K562 (cell line): ENCODE data around the gene CD74. TPM values are rescaled to one million over a fixed set of nuclear protein-coding genes. Genes with fewer than 3 reads are reported as not detected.
A peak's percentile ranks its signal among the peaks of the same experiment; 100 is the strongest.

Experiments
- MTA3 ChIP-seq: fragments of 450-650 bp; formaldehyde crosslinking; IDR thresholded peaks from 2 replicates; pipeline ENCODE4 v1.6.1; 2017; ENCODE audit warnings: mild to moderate bottlenecking, borderline replicate concordance
- NFIC ChIP-seq: fragments of 450-650 bp; IDR thresholded peaks from 2 replicates; pipeline ENCODE4 v1.6.1; 2017; ENCODE audit warnings: mild to moderate bottlenecking, inconsistent platforms
- PHF20 ChIP-seq: fragments of 450-650 bp; IDR thresholded peaks from 2 replicates; pipeline ENCODE4 v1.6.1; 2018; ENCODE audit not compliant: partially characterized antibody
- THRAP3 ChIP-seq: fragments of 450-650 bp; IDR thresholded peaks from 2 replicates; pipeline ENCODE4 v1.6.1; 2016; ENCODE audit warnings: mild to moderate bottlenecking, inconsistent platforms, borderline replicate concordance
- ZNF668 ChIP-seq: fragments of 250-450 bp; sonication (Bioruptor Pico); IDR thresholded peaks from 2 replicates; pipeline ENCODE4 v1.8.0; 2022; ENCODE audit warnings: mild to moderate bottlenecking, inconsistent platforms
- polyA plus RNA-seq, 8 experiments: library from polyadenylated mRNA; depleted of rRNA in 4 of 8; stranded (reverse) in 5 of 8; unstranded in 3 of 8; fragments of >200 nt; fragmentation: Nextera tagmentation in 2 of 8; fragmentation: Illumina TruSeq in 1 of 8; extraction: Ambion mirVana in 2 of 8; extraction: Trizol in 1 of 8; gene quantifications; 2 replicates each; pipeline versions ENCODE4 v1.2.1 to v1.2.3, GENCODE V29; 2011 to 2014; ENCODE audit warnings: inconsistent platforms in 1 of 8, missing spikeins in 1 of 8
- total RNA-seq, 7 experiments: library from RNA; depleted of rRNA in 6 of 7; stranded (reverse); fragments of >200 nt in 6 of 7; fragmentation: Illumina TruSeq in 2 of 7; extraction: Trizol in 2 of 7; gene quantifications; 2 replicates each; pipeline versions ENCODE4 v1.2.1 to v1.2.3, GENCODE V29; 2011 to 2021; ENCODE audit warnings: low replicate concordance in 1 of 7
- TF ChIP-seq, protein P1 (sequence below), 3 experiments: fragments of 200-800 bp in 1 of 3; fragments of 250-450 bp in 1 of 3; fragments of 450-650 bp in 1 of 3; sonication (Bioruptor Pico) in 1 of 3; sonication (Bioruptor generic) in 1 of 3; formaldehyde crosslinking in 1 of 3; IDR thresholded peaks; 2 replicates each; pipeline versions ENCODE4 v1.6.1 to v1.8.0; 2016 to 2022; ENCODE audit warnings: mild to moderate bottlenecking in 2 of 3, missing genetic modification characterization in 2 of 3, missing compliant biosample characterization in 1 of 3, moderate library complexity in 1 of 3
- TF ChIP-seq, protein P2 (sequence below): fragments of 200-600 bp; sonication (generic); IDR thresholded peaks from one replicate; pipeline ENCODE4 v1.6.1; 2012; ENCODE audit warnings: mild to moderate bottlenecking, low read depth, low read length, inconsistent platforms
- TF ChIP-seq, protein P3 (sequence below): fragments of 250-450 bp; sonication (Bioruptor Pico); IDR thresholded peaks from 2 replicates; pipeline ENCODE4 v1.5.0; 2021
- TF ChIP-seq, protein P4 (sequence below): sonication (generic); formaldehyde crosslinking; IDR thresholded peaks from 2 replicates; pipeline ENCODE4 v1.9.0; 2022; ENCODE audit warnings: mild to moderate bottlenecking, missing genetic modification reagents

Gene CD74
- total and polyA plus RNA-seq, 9 of the 15 experiments (the other 6 are each of a cell fraction or from before 2014, with no cell fraction given) = 0.07 to 4.8 (median 0.32) TPM

DNA sequence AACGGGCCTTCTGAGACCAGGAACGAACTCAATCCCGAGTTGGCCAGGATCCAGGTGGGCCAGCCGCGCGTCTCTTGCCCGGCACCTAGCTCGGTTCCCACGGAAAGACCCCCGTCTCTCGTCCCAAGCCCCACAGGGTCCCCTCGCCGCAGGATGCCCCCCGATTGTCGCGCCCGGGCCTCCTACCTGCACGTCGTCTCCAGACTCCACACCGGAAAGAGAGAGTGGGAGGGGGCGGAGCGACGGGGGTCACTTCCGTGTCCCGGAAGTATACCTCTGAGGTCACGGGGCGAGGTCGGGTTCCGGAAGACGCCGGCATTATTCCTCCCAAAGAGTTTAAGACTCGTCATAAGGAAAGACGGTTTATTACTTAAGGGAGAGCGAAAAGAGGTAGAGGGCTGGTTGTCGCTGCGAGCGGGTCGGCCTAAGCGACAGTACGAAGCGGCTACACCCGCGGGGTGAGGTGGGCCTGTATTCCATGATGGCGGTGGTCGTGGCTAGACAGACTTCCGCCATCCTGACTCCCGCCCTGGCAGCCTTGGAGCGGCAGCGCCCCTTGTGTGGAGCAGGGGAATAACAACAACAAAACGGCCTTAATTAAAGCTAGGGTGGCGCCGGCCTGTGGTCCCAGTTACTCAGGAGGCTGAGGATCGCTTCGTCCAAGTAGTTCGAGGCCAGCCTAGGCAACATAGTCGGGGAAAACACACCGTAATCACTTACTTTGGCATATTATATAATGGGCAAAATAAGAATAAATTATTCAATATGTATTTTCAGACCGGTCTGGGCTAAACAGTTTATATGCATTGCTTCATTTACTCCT, 37.0 kb upstream of the CD74 start, which contains the start of gene RPS14 (continued):
- TF ChIP-seq, protein P1, sequence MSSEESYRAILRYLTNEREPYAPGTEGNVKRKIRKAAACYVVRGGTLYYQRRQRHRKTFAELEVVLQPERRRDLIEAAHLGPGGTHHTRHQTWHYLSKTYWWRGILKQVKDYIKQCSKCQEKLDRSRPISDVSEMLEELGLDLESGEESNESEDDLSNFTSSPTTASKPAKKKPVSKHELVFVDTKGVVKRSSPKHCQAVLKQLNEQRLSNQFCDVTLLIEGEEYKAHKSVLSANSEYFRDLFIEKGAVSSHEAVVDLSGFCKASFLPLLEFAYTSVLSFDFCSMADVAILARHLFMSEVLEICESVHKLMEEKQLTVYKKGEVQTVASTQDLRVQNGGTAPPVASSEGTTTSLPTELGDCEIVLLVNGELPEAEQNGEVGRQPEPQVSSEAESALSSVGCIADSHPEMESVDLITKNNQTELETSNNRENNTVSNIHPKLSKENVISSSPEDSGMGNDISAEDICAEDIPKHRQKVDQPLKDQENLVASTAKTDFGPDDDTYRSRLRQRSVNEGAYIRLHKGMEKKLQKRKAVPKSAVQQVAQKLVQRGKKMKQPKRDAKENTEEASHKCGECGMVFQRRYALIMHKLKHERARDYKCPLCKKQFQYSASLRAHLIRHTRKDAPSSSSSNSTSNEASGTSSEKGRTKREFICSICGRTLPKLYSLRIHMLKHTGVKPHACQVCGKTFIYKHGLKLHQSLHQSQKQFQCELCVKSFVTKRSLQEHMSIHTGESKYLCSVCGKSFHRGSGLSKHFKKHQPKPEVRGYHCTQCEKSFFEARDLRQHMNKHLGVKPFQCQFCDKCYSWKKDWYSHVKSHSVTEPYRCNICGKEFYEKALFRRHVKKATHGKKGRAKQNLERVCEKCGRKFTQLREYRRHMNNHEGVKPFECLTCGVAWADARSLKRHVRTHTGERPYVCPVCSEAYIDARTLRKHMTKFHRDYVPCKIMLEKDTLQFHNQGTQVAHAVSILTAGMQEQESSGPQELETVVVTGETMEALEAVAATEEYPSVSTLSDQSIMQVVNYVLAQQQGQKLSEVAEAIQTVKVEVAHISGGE (CRISPR knock-in tag; IDR thresholded peaks at IDR 0.05) = peak in 2 of 3 experiments; percentile 48 to 92; a peak in 3 of 6 replicates
- TF ChIP-seq, protein P2, sequence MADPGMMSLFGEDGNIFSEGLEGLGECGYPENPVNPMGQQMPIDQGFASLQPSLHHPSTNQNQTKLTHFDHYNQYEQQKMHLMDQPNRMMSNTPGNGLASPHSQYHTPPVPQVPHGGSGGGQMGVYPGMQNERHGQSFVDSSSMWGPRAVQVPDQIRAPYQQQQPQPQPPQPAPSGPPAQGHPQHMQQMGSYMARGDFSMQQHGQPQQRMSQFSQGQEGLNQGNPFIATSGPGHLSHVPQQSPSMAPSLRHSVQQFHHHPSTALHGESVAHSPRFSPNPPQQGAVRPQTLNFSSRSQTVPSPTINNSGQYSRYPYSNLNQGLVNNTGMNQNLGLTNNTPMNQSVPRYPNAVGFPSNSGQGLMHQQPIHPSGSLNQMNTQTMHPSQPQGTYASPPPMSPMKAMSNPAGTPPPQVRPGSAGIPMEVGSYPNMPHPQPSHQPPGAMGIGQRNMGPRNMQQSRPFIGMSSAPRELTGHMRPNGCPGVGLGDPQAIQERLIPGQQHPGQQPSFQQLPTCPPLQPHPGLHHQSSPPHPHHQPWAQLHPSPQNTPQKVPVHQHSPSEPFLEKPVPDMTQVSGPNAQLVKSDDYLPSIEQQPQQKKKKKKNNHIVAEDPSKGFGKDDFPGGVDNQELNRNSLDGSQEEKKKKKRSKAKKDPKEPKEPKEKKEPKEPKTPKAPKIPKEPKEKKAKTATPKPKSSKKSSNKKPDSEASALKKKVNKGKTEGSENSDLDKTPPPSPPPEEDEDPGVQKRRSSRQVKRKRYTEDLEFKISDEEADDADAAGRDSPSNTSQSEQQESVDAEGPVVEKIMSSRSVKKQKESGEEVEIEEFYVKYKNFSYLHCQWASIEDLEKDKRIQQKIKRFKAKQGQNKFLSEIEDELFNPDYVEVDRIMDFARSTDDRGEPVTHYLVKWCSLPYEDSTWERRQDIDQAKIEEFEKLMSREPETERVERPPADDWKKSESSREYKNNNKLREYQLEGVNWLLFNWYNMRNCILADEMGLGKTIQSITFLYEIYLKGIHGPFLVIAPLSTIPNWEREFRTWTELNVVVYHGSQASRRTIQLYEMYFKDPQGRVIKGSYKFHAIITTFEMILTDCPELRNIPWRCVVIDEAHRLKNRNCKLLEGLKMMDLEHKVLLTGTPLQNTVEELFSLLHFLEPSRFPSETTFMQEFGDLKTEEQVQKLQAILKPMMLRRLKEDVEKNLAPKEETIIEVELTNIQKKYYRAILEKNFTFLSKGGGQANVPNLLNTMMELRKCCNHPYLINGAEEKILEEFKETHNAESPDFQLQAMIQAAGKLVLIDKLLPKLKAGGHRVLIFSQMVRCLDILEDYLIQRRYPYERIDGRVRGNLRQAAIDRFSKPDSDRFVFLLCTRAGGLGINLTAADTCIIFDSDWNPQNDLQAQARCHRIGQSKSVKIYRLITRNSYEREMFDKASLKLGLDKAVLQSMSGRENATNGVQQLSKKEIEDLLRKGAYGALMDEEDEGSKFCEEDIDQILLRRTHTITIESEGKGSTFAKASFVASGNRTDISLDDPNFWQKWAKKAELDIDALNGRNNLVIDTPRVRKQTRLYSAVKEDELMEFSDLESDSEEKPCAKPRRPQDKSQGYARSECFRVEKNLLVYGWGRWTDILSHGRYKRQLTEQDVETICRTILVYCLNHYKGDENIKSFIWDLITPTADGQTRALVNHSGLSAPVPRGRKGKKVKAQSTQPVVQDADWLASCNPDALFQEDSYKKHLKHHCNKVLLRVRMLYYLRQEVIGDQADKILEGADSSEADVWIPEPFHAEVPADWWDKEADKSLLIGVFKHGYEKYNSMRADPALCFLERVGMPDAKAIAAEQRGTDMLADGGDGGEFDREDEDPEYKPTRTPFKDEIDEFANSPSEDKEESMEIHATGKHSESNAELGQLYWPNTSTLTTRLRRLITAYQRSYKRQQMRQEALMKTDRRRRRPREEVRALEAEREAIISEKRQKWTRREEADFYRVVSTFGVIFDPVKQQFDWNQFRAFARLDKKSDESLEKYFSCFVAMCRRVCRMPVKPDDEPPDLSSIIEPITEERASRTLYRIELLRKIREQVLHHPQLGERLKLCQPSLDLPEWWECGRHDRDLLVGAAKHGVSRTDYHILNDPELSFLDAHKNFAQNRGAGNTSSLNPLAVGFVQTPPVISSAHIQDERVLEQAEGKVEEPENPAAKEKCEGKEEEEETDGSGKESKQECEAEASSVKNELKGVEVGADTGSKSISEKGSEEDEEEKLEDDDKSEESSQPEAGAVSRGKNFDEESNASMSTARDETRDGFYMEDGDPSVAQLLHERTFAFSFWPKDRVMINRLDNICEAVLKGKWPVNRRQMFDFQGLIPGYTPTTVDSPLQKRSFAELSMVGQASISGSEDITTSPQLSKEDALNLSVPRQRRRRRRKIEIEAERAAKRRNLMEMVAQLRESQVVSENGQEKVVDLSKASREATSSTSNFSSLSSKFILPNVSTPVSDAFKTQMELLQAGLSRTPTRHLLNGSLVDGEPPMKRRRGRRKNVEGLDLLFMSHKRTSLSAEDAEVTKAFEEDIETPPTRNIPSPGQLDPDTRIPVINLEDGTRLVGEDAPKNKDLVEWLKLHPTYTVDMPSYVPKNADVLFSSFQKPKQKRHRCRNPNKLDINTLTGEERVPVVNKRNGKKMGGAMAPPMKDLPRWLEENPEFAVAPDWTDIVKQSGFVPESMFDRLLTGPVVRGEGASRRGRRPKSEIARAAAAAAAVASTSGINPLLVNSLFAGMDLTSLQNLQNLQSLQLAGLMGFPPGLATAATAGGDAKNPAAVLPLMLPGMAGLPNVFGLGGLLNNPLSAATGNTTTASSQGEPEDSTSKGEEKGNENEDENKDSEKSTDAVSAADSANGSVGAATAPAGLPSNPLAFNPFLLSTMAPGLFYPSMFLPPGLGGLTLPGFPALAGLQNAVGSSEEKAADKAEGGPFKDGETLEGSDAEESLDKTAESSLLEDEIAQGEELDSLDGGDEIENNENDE = no peak
- TF ChIP-seq PHF20 = peak; percentile 100
- TF ChIP-seq NFIC = peak; percentile 99
- peak; percentile 68; the same call in 1 of the 2 replicates for TF ChIP-seq THRAP3
- TF ChIP-seq, protein P3, sequence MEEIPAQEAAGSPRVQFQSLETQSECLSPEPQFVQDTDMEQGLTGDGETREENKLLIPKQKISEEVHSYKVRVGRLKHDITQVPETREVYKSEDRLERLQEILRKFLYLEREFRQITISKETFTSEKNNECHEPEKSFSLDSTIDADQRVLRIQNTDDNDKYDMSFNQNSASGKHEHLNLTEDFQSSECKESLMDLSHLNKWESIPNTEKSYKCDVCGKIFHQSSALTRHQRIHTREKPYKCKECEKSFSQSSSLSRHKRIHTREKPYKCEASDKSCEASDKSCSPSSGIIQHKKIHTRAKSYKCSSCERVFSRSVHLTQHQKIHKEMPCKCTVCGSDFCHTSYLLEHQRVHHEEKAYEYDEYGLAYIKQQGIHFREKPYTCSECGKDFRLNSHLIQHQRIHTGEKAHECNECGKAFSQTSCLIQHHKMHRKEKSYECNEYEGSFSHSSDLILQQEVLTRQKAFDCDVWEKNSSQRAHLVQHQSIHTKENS (CRISPR knock-in tag) = no peak
- peak; percentile 89 for TF ChIP-seq MTA3
- TF ChIP-seq, protein P4, sequence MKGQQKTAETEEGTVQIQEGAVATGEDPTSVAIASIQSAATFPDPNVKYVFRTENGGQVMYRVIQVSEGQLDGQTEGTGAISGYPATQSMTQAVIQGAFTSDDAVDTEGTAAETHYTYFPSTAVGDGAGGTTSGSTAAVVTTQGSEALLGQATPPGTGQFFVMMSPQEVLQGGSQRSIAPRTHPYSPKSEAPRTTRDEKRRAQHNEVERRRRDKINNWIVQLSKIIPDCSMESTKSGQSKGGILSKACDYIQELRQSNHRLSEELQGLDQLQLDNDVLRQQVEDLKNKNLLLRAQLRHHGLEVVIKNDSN (CRISPR knock-in tag) = peak; percentile 67
- TF ChIP-seq ZNF668 (CRISPR knock-in tag) = no peak
